Panc1 (cell line): Measurements from ENCODE around the gene CCNL2. TPM values are rescaled to one million over a fixed set of nuclear protein-coding genes. Genes with fewer than 3 reads are reported as not detected.

Source experiments
- ATAC-seq: fragments of 200-7000 bp; cut with Tn5 transposase; 2 replicates; pipeline ENCODE4 v1.9.1; 2020; ENCODE audit warnings: mild to moderate bottlenecking, moderate library complexity
- BruUV-seq: library from RNA; stranded (reverse); fragments of 400-500 nt; replicated peaks from 2 replicates; lab custom pipeline; 2021; lab: Mats Ljungman, UMichigan
- CTCF ChIA-PET: fragments of 300-600 bp; sonication (Branson Sonifier 250); formaldehyde crosslinking; loops from one replicate; lab custom pipeline; 2022; ENCODE audit warnings: antibody characterized with exemption; lab: Charles Lee
- POLR2A ChIA-PET: fragments of 300-600 bp; sonication (Branson Sonifier 250); formaldehyde crosslinking; loops from one replicate; lab custom pipeline; 2022; ENCODE audit warnings: antibody characterized with exemption; lab: Charles Lee
- DNase-seq: peaks from one replicate; pipeline ENCODE4 v3.0.0-alpha.2; 2010; ENCODE audit warnings: low read depth, low spot score
- H3K27ac ChIP-seq: 2 replicates; pipeline ENCODE4 v1.5.1; 2011; ENCODE audit warnings: mild to moderate bottlenecking, low read length, inconsistent platforms
- H3K27me3 ChIP-seq: fragments of 200-500 bp; sonication (Bioruptor generic); 2 replicates; pipeline ENCODE4 v1.6.0; 2014; ENCODE audit warnings: low read length, inconsistent platforms; ENCODE audit not compliant: control insufficient read depth, insufficient read depth
- H3K36me3 ChIP-seq: fragments of 200-500 bp; sonication (Bioruptor generic); 2 replicates; pipeline ENCODE4 v1.5.1; 2014; ENCODE audit warnings: inconsistent platforms, mild to moderate bottlenecking, low read length, moderate library complexity; ENCODE audit not compliant: control insufficient read depth, insufficient read depth
- H3K4me1 ChIP-seq: 2 replicates; pipeline ENCODE4 v1.5.1; 2011; ENCODE audit warnings: inconsistent platforms, mild to moderate bottlenecking, low read length, moderate library complexity; ENCODE audit not compliant: control insufficient read depth, insufficient read depth
- H3K4me3 ChIP-seq, 2 experiments: 2 replicates each; pipeline ENCODE4 v1.5.1; 2011 to 2012; ENCODE audit warnings: low read depth in 2 of 2, low read length in 2 of 2, mild to moderate bottlenecking in 2 of 2, inconsistent platforms in 1 of 2, moderate library complexity in 1 of 2
- H3K9me3 ChIP-seq: fragments of 200-500 bp; sonication (Bioruptor generic); 2 replicates; pipeline ENCODE4 v1.5.1; 2014; ENCODE audit warnings: low read depth, mild to moderate bottlenecking, inconsistent platforms, low read length, moderate library complexity; ENCODE audit not compliant: control insufficient read depth, insufficient read depth
- POLR2AphosphoS5 ChIP-seq: IDR thresholded peaks from 2 replicates; pipeline ENCODE4 v1.6.1; 2012; ENCODE audit warnings: mild to moderate bottlenecking, low read depth, low read length, moderate library complexity
- SIN3A ChIP-seq: IDR thresholded peaks from 2 replicates; pipeline ENCODE4 v1.6.1; 2012; ENCODE audit warnings: low read depth, mild to moderate bottlenecking, low read length, moderate library complexity, borderline replicate concordance; ENCODE audit not compliant: insufficient read depth
- TCF7L2 ChIP-seq: IDR thresholded peaks from 2 replicates; pipeline ENCODE4 v1.6.1; 2011; ENCODE audit warnings: mild to moderate bottlenecking, low read depth, low read length, inconsistent platforms
- in situ Hi-C: cut with HindIII; loops from 2 replicates; pipeline ENCODE4 v1.10.0; 2016; ENCODE audit warnings: low sequenced_read_pairs, low pct_unique_long_range_greater_than_20kb
- intact Hi-C: fragments of 100-400 bp; cut with micrococcal nuclease; formaldehyde crosslinking; loops from one replicate; pipeline ENCODE4 v1.10.0; 2022; ENCODE audit not compliant: unreplicated experiment
- total RNA-seq: library from RNA; stranded (reverse); gene quantifications from one replicate; pipeline ENCODE4 v1.2.1, GENCODE V29; 2021; ENCODE audit not compliant: unreplicated experiment
- TF ChIP-seq, protein P1 (sequence below), 2 experiments: IDR thresholded peaks; 2 replicates each; pipeline ENCODE4 v1.6.1; 2011 to 2012; ENCODE audit warnings: low read depth in 2 of 2, control low read depth in 1 of 2, low read length in 1 of 2, mild to moderate bottlenecking in 1 of 2, moderate library complexity in 1 of 2; ENCODE audit not compliant: insufficient read depth in 1 of 2
- TF ChIP-seq, protein P2 (sequence below): fragments of 450-650 bp; IDR thresholded peaks from 2 replicates; pipeline ENCODE4 v1.5.1; 2017; ENCODE audit warnings: mild to moderate bottlenecking

Gene CCNL2
- total RNA-seq, 1 experiment from 2014 or later: 297 TPM

DNA sequence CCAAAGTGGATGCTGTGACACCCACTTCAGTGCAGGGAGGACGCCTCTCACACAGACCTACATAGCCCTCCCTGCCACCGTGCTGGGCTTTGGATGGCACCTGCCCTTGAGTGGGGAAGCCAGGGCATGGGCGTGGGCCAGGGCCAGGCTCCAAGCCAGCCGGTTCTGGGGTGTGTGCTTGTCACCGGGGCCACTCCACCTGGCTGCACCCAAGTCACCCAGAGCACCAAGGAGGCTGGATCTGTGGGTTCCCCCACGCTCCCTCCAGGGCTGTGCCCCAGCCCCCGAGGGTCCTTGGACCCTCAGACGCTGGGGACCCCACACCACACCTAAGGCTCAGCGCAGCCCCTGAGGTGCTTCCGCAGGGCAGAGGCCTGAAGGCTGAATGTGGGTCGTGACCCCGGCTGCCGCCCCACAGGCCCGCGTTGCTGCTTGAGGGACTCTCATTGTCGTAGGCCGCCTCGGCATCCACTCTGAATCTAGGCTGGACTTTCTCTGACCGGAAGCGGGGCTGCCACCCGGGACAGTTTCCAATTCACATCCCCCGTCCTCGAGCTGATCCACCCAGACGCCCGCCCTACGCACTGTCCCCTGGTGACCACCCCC lies 42.2 kb downstream of the CCNL2 start:
- Histone ChIP-seq H3K4me1 (peaks cover 76% of the 10 kb centered on the region), H3K36me3 (no peaks in the 10 kb centered on the region), H3K27ac (peak overlapping the region; percentile 93), H3K27me3 (no peaks in the 10 kb centered on the region), H3K4me3 (peak overlapping the region; percentile 44 to 49), H3K9me3 (no peaks in the 10 kb centered on the region)
- no TSS peak for BruUV-seq
- in situ Hi-C loops (no loop called here), intact Hi-C loops (no loop called here)
- peak; percentile 11 for ATAC-seq
- ChIA-PET CTCF (no interaction called here), POLR2A (no interaction called here)
- no peak for TF ChIP-seq SIN3A
- TF ChIP-seq, protein P1, sequence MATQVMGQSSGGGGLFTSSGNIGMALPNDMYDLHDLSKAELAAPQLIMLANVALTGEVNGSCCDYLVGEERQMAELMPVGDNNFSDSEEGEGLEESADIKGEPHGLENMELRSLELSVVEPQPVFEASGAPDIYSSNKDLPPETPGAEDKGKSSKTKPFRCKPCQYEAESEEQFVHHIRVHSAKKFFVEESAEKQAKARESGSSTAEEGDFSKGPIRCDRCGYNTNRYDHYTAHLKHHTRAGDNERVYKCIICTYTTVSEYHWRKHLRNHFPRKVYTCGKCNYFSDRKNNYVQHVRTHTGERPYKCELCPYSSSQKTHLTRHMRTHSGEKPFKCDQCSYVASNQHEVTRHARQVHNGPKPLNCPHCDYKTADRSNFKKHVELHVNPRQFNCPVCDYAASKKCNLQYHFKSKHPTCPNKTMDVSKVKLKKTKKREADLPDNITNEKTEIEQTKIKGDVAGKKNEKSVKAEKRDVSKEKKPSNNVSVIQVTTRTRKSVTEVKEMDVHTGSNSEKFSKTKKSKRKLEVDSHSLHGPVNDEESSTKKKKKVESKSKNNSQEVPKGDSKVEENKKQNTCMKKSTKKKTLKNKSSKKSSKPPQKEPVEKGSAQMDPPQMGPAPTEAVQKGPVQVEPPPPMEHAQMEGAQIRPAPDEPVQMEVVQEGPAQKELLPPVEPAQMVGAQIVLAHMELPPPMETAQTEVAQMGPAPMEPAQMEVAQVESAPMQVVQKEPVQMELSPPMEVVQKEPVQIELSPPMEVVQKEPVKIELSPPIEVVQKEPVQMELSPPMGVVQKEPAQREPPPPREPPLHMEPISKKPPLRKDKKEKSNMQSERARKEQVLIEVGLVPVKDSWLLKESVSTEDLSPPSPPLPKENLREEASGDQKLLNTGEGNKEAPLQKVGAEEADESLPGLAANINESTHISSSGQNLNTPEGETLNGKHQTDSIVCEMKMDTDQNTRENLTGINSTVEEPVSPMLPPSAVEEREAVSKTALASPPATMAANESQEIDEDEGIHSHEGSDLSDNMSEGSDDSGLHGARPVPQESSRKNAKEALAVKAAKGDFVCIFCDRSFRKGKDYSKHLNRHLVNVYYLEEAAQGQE (IDR thresholded peaks at IDR 0.05; ENCODE audit: insufficient read depth in 1 of 2, low read depth in 2 of 2, low read length in 1 of 2): no peak
- no peak for TF ChIP-seq TCF7L2
- no peak for TF ChIP-seq POLR2AphosphoS5
- TF ChIP-seq, protein P2, sequence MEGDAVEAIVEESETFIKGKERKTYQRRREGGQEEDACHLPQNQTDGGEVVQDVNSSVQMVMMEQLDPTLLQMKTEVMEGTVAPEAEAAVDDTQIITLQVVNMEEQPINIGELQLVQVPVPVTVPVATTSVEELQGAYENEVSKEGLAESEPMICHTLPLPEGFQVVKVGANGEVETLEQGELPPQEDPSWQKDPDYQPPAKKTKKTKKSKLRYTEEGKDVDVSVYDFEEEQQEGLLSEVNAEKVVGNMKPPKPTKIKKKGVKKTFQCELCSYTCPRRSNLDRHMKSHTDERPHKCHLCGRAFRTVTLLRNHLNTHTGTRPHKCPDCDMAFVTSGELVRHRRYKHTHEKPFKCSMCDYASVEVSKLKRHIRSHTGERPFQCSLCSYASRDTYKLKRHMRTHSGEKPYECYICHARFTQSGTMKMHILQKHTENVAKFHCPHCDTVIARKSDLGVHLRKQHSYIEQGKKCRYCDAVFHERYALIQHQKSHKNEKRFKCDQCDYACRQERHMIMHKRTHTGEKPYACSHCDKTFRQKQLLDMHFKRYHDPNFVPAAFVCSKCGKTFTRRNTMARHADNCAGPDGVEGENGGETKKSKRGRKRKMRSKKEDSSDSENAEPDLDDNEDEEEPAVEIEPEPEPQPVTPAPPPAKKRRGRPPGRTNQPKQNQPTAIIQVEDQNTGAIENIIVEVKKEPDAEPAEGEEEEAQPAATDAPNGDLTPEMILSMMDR: no peak
- no peak for DNase-seq

DNA sequence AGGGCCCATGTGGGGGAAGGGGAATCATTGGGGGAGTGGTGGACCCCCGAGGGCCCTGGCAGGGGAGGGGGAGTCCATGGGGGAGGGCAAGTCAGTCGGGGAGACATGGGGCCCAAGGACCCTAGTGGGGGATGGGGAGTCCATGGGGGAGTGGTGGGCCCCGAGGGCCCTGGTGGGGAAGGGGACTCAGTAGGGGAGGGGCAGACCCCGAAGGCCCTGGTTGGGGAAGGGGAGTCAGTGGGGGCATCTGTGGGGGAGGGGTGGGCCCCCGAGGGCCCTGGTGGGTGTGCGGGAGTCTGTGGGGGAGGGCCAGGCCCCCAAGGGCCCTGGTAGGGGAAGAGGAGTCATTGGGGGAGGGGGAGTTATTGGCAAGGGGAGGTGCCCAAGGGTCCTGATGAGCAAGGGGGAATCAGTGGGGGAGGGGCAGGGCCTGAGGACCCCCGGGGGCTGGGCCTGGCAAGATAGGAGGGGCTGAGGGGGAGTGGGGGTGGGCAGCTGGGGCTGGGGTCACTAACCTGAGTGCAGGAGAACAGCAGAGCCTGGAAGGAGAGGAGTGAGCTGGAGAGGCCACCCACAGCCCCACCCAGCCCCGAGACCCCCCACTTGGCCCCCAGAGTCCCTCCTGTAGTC lies 42.9 kb downstream of the CCNL2 start:
- TF ChIP-seq TCF7L2 (no peak), SIN3A (no peak), POLR2AphosphoS5 (no peak; the same call in 1 of the 2 replicates)
- TF ChIP-seq, protein P1 (IDR thresholded peaks at IDR 0.05; ENCODE audit: insufficient read depth in 1 of 2, low read depth in 2 of 2, low read length in 1 of 2): no peak
- TF ChIP-seq, protein P2: no peak
- no peaks in the 10 kb centered on the region for H3K36me3 ChIP-seq
- H3K9me3 ChIP-seq: no peaks in the 10 kb centered on the region
- ChIA-PET POLR2A (no interaction called here), CTCF (no interaction called here)
- no peak for ATAC-seq
- BruUV-seq: no TSS peak
- H3K27ac ChIP-seq: peak overlapping the region; percentile 93; the same call in 1 of the 2 replicates
- H3K27me3 ChIP-seq: no peaks in the 10 kb centered on the region
- H3K4me3 ChIP-seq: peak overlapping the region in 1 of 2 experiments; percentile 44; a peak in 3 of 4 replicates
- DNase-seq: no peak
- peaks cover 75% of the 10 kb centered on the region for H3K4me1 ChIP-seq
- in situ Hi-C loops: no loop called here
- intact Hi-C loops: no loop called here
